HG03565 (cell line): ENCODE measurements around the gene ZNF385A.

ENCODE experiments used
- ATAC-seq: cut with Tn5 transposase; IDR thresholded peaks from one replicate; pipeline ENCODE4 v1.9.1; 2021; ENCODE audit warnings: mild to moderate bottlenecking, moderate library complexity; ENCODE audit not compliant: unreplicated experiment

ZNF385A gene, protein sequence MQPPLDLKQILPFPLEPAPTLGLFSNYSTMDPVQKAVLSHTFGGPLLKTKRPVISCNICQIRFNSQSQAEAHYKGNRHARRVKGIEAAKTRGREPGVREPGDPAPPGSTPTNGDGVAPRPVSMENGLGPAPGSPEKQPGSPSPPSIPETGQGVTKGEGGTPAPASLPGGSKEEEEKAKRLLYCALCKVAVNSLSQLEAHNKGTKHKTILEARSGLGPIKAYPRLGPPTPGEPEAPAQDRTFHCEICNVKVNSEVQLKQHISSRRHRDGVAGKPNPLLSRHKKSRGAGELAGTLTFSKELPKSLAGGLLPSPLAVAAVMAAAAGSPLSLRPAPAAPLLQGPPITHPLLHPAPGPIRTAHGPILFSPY

DNA sequence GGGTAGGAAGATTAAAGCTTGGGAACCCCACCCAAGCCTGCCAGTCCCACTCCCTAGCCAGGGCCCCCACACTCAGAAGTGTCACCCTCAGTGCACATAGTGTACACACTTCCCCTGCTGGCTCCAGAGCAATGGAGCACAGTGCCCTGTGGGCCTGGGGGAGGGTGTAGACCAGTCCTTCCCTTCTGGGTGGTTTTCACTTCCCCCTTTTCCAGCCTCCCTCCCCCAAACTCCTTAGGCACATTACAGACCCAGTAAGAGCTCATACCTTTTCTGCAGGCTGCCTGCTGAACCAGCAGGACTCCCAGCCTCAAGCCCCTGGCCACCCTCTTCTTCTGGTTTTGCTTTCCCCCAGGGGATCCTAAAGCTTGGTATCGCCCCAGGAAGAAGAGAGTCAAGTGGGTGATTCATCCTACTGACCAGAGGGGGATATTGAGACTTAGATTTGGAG lies at the start of gene ZNF385A:
Gene ZNF385A (minus strand): TSS at position 143 of the 451 bp plus-strand sequence. CDS start 219 bp downstream, outside the sequence.
- peak; percentile 33 for ATAC-seq

DNA sequence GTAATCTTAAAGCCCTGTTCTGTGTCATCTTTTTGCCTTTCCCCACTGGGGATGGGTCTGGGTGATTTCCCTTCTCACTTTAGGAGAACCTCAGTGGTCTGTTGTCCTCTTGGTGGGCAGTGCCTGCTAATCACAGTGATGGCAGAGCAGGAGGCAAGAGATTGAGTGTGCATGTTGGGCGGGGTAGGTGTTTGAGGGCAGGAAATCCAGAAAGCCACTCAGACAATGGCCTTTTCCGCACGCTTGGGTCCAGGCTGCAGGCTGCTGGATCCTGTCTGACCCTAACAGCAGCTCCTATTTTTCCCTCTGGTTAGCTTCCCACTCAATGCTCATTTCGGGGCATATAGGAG lies 48.3 kb upstream of the ZNF385A start:
- ATAC-seq: no peak

DNA sequence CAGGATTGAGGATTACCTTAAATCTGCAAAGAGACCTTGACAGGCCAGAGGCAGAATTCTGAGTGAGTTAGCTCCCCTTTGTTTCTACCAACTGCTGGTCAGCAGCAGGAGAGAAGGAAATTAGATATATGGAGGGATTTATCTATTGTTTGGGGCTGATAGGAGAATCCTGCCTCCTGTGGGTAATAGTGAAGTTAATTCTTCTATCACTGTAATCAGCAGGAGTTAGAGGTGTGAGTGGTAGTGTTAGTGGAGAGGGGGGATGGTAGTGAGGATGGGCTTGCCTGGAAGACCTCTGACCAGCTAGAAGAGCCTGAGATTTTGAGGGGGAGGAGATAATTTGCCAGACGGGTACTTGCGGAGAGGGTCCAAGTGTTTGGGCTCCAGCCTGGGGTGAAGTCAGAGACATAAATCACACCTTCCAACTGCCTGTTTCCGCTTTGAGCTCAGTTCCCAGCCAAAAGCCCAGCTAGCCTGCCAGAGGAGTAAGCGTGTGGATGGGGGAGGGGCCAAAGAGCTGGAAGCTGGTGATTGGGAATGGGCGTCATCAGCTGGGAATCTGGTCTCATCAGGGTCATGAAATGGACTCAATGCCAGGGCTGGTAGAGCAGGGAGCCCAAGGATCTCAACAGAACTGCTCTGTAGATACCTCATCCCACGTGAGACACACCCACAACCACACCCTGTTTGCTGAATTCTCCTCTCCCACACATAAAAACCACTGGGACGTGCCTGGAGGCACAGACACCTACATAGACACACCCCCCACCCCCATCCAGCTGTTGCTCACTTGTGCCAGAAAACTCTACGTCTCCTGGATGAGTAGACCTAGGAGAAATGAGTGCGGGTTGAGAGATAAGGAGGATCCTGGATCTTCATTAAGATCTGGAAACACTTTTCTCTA lies 47.6 kb upstream of the ZNF385A start:
- no peak for ATAC-seq

DNA sequence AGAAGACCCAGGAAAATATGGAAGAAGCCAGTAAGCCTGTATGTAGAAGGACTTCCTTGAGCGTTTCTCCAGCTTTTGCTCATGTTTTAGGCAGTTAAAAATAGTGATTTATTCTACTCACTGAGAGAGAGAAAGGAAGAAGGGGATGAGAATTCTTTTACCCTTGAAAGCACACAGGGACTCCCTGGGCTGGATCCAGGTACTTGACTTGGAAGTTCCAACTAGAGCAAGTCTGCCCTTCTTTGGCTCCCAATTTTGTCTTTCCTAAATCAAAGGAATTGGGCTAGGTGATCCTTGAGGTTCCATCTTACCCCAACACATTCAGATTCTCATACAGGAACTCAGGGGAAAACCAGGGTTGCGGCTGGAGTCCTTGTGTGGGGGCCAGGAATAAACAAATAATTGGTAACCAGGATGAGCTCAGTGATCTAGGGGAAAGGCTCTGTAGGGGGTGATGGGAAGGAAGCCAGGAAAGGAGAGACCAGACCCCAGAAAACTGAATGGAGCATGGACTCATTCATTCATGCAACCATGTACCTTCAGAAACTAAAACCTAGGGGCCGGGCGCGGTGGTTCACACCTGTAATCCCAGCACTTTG lies 46.0 kb upstream of the ZNF385A start:
- no peak for ATAC-seq

DNA sequence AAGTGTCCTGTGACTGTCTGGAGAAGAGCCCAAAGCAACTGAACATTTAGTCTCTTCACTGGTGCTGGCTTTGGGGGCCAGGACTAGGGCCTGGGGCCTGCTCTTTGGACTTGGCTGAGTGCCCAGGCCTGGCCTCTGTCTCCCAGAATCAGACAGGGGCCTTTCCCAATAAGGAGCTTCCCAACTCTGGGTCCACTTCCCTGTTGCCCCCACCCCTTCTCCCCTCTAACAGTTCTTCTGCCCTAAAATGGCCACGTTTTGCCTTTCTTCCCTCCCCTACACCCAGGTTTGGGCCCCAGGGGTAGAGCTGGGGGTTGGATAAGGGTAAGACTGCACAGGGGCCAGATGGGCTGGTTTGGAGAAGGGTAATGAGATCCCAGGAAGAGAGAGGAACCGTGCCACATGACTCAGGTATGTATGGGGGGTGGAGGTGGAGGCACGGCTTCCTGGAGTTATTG lies 44.5 kb upstream of the ZNF385A start:
- no peak for ATAC-seq

DNA sequence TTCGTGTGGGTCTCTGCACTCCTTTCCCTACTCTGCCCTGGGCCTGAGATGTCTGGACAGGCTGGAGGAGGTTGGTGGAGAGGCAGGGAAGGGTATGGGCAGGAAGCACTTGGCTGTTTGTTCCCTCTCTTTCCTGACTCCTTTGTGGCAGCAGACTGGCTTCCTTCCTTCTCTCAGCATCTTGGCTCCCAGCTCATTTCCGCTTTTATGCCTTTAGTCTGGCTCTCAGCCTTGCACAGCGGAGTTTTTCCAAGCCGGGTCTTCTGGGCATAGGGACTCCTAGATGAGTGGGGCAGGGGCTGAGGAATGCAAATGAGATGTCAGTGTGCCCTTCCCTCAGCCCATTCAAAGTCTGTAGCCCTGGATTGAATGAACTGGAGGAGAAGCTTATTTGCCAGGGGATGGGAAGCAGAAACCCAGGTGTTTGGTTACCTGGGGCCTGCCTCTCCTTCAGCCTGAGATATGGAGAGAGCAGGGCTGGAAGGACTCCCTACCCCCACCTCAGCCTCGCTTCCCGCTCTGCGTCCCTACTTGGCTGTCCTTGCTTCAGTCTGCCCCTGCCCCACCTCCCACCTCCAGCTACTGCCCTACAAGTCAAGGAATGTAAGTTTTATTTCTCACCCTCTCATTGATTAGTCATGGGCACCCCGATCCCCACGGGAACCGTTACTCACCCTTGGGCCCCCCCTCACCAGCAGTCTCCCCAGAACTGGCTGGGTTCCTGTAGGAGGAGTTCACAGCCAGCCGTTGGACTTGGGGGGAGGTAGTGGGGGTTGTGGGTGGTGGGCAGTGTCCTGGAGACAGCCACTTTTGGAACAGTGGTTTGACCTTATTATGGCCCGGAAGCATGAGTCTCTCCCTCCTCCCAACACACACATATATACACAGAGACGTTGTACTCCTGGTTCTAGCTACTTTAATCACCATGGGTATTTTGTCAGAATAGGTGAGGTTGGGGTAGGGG lies 43.8 kb upstream of the ZNF385A start:
- no peak for ATAC-seq

DNA sequence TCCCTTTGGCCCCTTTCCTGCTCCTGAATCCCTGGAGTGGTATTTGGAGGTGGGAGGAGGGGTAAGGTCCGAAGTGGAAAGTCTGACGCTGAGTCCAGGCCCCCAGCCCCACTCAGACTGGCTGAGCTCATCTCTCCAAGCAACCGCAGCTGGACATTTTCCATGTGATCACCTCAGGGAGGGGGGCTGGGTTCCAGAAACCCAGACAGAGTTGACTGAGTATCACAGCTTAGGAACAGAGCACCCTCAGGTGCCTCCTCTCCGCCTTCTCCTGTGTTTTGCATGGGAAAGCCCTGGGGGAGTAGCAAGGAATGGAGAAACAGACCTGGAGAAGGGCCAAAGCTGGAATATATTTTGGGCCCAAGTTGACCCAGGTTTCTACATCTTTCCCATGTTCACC lies 42.6 kb upstream of the ZNF385A start:
- no peak for ATAC-seq

DNA sequence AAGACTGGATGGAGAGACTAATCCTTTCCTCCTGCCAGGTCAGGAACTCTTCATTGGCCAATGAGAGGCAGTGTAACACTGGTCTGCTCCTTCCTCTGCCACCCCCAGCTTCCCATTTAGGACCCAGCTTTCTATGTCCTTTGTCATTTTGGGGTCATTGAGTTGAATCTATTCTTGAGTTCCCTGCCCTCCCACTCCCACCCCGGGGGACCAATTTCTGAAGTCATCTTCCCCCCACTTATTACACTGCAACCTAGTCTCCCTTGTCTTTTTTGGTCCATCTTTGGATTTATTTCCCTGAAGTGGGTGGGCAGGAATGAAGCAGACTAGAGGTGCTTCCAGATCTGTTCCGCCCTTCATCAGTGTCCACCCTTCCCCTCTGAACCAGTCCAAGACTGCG lies 42.2 kb upstream of the ZNF385A start:
- no peak for ATAC-seq

DNA sequence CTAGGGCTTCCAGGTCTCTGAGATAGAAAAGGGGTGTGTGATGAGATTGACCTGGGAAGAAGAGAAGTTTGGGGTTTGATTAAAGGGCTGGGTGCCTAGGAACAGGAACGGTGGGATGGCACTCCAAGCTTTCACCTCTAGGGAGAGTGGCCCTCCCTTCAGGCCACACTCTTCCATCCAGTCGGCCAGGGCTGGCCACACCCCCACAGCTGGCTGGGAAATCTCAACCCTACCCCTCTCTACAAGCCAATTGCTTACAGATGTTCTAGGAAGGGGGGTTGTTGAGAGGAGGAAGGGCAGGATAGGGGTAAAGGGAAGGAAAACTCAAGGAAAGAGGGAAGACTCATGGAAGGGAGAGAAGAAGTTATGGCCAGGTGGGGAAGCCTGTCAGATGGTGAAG lies 41.2 kb upstream of the ZNF385A start:
- no peak for ATAC-seq

DNA sequence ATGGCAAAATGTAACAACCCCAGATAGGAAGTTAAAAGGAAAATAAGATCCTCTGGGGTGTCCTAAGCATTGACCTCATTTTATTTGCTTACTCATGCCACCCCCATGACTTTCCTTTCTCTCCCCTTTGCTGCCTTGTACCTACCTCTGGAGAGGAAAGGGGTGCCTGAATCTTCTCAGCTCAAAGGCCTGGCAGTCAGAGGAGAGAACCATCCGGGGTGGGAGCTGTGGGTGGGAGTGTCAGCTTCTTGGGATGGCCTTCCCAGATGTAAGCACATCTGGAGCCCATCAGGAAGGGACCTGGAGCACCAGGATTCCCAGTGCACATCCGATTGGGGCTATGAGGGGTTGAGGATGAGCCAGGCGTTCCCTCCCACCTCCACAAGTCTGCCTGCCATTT lies 39.7 kb upstream of the ZNF385A start:
- ATAC-seq: no peak

DNA sequence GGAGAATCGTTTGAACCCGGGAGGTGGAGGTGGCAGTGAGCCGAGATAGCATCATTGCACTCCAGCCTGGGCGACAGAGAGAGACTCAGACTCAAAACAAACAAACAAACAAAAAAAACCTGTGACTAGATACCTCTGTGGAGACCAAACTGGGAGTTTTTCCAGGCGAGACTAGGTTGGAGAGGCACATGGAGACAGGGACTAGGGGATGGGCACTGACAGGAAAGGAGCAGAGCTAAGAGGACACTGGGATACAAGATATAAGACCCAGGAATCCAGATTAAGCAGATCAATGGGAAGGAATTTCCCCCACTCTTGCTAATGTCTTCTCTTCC lies 39.2 kb upstream of the ZNF385A start:
- ATAC-seq: no peak

DNA sequence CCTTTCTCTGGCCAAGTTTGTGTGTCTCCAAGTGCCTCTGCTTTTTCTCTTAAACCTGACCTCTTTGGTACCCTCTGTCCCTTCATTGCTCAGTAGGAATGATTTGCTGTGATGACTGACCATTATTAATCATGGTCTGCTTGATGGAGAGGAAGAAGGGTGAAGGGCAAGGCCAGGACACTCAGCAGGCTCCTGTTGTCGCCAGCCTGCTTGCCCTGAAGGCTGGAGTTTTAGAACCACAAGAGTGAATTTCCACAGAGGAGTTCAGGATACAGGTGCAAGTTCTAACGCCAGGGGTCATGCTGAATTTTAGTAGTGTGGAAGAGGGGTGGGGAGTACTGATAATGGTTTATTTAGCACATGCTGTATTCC lies 37.3 kb upstream of the ZNF385A start:
- ATAC-seq: no peak

DNA sequence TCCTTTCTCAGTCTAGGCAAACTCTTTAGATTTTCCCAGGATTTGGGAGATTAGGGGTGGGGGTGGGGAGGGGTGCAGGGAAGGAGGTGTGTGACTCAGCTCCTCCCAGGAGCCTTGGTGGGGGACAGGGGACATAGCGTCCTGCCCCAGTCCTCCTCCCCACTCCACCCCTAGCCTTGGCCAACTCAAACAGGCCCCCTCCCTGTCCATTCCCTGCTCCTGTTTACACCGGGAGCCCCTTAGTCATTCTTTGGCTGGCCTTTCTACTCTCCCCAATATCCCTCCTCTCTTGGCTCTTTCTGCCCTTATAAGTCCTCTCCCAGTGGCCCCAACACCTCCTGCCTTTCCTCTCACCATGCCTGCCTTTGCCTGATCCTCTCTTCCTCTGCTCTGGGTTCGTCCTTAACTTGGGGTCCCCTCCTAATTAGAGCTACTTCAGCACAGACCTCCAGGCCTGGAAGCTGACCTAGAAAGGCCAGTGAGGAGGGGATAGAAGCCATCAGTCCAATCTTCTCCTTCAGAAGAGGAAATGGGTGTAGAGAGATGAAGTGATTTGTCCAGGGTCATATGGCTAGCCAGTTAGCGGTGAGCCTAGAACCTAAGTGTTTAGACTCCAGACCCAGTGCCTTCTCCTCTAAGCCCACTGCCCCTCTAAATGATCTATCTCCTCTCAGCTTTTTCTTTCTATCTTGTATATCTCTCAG lies 36.8 kb upstream of the ZNF385A start:
- ATAC-seq: no peak

DNA sequence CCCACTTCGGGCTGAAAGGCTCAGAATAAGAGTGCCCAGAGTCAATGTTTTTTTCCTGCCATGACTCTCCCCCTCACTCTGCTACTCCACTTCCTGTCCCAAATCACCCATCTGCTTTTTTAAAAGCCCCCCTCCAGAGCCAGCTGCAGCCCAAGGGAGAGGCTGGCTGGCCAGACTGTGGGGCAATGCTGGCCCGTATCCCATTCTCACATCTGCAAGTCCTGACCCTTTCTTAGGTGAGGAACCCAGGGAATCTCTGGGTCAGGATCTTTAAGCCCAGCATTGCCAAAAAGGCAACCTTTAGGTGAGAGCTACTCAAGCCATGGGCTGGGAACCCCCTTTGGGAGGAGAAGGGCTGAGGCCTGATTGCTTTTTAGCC lies 36.2 kb upstream of the ZNF385A start:
- ATAC-seq: no peak

DNA sequence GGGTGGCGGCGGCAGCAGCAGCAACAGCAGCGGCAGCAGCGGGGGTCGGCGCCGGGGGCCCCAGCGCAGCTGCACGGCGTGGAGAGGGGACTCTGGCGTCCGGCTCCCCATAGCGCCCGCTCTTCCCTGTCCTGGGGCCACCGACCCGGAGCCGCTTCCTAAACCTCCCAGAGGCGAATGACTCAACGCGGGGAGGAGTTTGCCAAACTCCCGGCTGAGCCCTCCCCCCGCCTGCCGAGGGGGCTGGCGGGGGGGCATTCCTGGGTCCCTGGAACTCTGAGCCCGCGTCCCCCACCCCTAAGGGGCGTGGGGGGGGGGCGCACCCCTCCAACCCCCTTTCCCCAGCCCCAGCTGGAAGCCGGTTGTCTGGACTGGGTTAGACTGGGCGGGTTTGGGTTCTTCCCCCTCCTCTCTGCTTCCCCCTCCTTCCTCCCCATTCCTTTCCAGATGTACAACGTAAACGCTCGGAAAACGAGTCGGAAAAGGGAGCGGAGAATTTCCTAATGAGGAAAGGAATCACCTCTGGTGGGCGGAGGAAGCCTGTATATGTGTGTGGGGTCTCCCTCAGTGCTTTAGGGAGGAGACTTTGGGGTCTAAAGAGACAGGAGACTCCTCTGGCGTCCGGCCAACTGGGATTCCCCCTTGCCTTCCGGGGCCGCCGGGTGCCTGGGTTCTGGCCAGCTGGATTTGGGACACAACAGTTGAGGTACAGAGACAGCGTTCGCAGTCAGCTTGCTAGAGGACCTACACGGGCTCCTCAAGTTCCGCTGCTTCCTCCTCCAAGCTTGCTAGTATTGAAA lies 34.8 kb upstream of the ZNF385A start, which contains the start of gene ITGA5:
Gene ITGA5 (minus strand): TSS at position 179 of the 800 bp plus-strand sequence. CDS start 68 bp downstream, at position 111.
- ATAC-seq: no peak

DNA sequence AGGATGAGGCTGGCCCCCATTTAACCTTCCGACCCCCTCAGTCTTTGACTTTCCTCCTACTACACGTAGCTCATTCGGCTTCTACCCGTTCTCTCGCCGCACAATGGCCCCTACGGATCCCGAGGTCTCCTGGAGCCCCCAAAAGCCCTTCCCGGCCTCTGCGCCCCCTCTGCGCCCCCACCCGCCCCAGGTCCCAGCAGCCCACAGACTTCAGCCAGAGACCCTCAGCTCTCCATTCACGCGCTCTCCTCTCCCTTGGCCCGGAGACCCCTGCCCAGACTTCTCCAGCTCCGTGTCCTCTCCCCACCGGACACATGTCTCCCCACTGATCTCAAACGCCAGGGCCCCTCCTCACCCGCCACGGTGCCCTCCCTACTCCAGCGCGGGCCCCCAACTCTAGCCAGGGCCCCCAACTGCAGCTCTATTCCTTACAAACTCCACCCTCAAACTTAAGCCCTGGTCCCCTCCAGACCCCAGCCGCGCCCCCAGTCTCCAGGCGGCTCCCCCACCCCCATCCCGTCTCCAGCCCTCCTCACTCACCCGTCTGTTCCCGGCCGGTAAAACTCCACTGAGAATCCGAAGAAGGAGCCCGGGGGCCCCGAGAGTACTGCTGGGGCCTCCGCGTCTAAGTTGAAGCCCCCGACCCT lies 34.0 kb upstream of the ZNF385A start:
- ATAC-seq: no peak

DNA sequence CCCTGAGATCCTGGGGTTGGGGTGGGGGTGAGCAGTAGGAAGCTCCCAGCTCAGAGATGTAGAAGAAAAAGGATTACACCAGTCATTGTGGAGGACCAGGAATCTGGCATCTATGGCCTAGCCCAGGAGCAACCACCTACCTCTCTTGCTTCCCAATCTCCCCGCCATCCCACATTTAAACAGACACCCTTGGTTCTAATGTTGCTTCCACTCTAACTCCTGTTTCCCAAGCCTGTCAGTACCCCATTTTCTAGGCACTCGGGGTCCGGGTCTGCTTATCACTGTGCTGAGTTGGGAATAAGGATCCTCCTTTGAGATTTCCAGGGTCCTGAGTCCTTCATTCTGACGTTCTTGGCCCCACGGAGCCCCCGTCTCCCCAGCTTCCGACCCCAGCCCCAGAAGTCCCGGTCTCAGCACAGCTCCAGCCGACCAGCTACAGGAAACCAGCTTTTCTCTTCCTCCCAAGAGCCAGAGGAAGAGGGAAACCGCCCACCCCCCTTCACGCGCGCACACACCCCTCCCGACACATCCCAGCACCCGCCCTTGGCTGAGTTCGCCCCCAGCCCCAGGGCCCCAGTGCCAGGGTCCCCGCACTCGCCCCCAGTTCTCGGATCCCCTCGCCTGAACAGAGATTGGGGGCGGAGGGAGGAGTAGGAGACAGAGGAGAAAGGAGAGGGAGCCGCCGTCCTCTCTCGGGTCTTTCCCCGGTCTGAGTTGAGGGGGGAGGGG lies 33.3 kb upstream of the ZNF385A start:
- ATAC-seq: no peak
